Erythroblast (primary cell): Measurements from ENCODE around the gene RTP1.

Source experiments
- GATA1 ChIP-seq: IDR thresholded peaks from 2 replicates; pipeline ENCODE4 v1.6.1; 2011; ENCODE audit warnings: low read depth, mild to moderate bottlenecking, control low read depth, low read length, moderate library complexity
- POLR2A ChIP-seq: IDR thresholded peaks from 2 replicates; pipeline ENCODE4 v1.6.1; 2011; ENCODE audit warnings: mild to moderate bottlenecking, low read length

DNA sequence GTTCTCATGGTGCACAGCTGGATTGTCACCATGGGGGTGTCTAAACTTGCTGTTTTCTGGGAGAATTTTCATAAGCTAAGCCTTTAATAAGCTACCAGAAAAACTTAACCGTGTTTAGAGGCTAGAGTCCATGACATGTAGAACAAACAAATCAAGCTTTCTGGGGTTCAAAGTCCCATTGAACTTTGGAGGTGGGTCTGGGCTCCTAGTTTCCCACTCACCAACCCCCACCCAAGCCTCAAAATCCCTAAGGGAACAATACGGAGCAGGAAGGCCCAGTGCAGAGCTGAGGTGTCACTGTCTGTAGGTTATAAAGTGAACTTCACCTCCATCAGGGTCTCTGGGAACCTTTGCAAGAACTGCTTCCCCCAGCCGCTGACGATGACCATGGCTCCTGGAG lies 25.5 kb downstream of the RTP1 start:
- TF ChIP-seq POLR2A (no peak), GATA1 (no peak)
